Hepatocyte (in vitro differentiated cells): Measurements from ENCODE around the gene ASNSD1. TPM values are rescaled to one million over a fixed set of nuclear protein-coding genes. Genes with fewer than 3 reads are reported as not detected.
"Not testable (repeated sequence)": the region's sequence is repeated elsewhere in the genome, so short reads cannot be mapped to it uniquely, and the experiment has no call there.

Source experiments
- DNase-seq: peaks from one replicate; pipeline ENCODE4 v3.0.0-alpha.2; 2016; ENCODE audit warnings: low spot score
- H2AFZ ChIP-seq: fragments of 200-600 bp; sonication (generic); 2 replicates; pipeline ENCODE4 v1.6.0; 2016; ENCODE audit warnings: antibody characterized with exemption, mild to moderate bottlenecking
- H3K27ac ChIP-seq: fragments of 200-600 bp; sonication (generic); 2 replicates; pipeline ENCODE4 v1.5.1; 2016; ENCODE audit warnings: mild to moderate bottlenecking
- H3K27me3 ChIP-seq: fragments of 200-600 bp; sonication (generic); 2 replicates; pipeline ENCODE4 v1.6.1; 2016
- H3K36me3 ChIP-seq: fragments of 200-600 bp; sonication (generic); replicated peaks from 2 replicates; pipeline ENCODE4 v1.5.1; 2016; ENCODE audit warnings: low read depth; ENCODE audit not compliant: insufficient read depth
- H3K4me1 ChIP-seq: fragments of 200-600 bp; sonication (generic); 2 replicates; pipeline ENCODE4 v1.5.1; 2016; ENCODE audit warnings: mild to moderate bottlenecking, moderate library complexity; ENCODE audit not compliant: insufficient read depth
- H3K4me2 ChIP-seq: fragments of 200-600 bp; sonication (generic); 2 replicates; pipeline ENCODE4 v1.6.0; 2016
- H3K4me3 ChIP-seq: fragments of 200-600 bp; sonication (generic); 2 replicates; pipeline ENCODE4 v1.5.1; 2016; ENCODE audit warnings: mild to moderate bottlenecking
- H3K79me2 ChIP-seq: fragments of 200-600 bp; sonication (generic); 2 replicates; pipeline ENCODE4 v1.6.0; 2017; ENCODE audit warnings: mild to moderate bottlenecking
- H3K9me2 ChIP-seq: fragments of 200-600 bp; sonication (generic); replicated peaks from 2 replicates; pipeline ENCODE4 v1.6.0; 2017; ENCODE audit warnings: mild to moderate bottlenecking; ENCODE audit not compliant: insufficient read depth
- H3K9me3 ChIP-seq: fragments of 200-600 bp; sonication (generic); 2 replicates; pipeline ENCODE4 v1.5.1; 2016; ENCODE audit warnings: low read depth, mild to moderate bottlenecking
- H4K20me1 ChIP-seq: fragments of 200-600 bp; sonication (generic); 2 replicates; pipeline ENCODE4 v1.6.0; 2016; ENCODE audit warnings: mild to moderate bottlenecking; ENCODE audit not compliant: insufficient read depth, poor library complexity, severe bottlenecking
- EZH2 ChIP-seq: fragments of 200-600 bp; sonication (generic); IDR thresholded peaks from 2 replicates; pipeline ENCODE4 v1.6.1; 2016; ENCODE audit warnings: antibody characterized with exemption, mild to moderate bottlenecking, borderline replicate concordance
- EZH2phosphoT487 ChIP-seq: fragments of 200-600 bp; sonication (generic); IDR thresholded peaks from one replicate; pipeline ENCODE4 v1.6.1; 2018; ENCODE audit warnings: antibody characterized with exemption, mild to moderate bottlenecking, low read depth, moderate library complexity; ENCODE audit not compliant: unreplicated experiment, severe bottlenecking
- WGBS: methylation state at CpG from one replicate; pipeline ENCODE4 v1.1.6; 2016; ENCODE audit warnings: low lambda C conversion rate; ENCODE audit errors: missing lambda C conversion rate; 5-methylcytosine and 5-hydroxymethylcytosine counted together
- polyA plus RNA-seq: library from polyadenylated mRNA; unstranded; fragments of >200 nt; fragmentation: Nextera tagmentation; extraction: Ambion mirVana; gene quantifications from 2 replicates; pipeline ENCODE4 v1.2.1, GENCODE V29; 2016
- total RNA-seq: library from RNA; depleted of rRNA; stranded (reverse); fragments of >200 nt; gene quantifications from 2 replicates; pipeline ENCODE4 v1.2.3, GENCODE V29; 2014
- TF ChIP-seq, protein P1 (sequence below): fragments of 200-600 bp; sonication (generic); IDR thresholded peaks from 2 replicates; pipeline ENCODE4 v1.5.1; 2016; ENCODE audit warnings: antibody characterized with exemption, mild to moderate bottlenecking; ENCODE audit not compliant: poor library complexity

ASNSD1 gene
- total and polyA plus RNA-seq, 2 experiments from 2014 or later = 41.0 to 66.9 TPM

DNA sequence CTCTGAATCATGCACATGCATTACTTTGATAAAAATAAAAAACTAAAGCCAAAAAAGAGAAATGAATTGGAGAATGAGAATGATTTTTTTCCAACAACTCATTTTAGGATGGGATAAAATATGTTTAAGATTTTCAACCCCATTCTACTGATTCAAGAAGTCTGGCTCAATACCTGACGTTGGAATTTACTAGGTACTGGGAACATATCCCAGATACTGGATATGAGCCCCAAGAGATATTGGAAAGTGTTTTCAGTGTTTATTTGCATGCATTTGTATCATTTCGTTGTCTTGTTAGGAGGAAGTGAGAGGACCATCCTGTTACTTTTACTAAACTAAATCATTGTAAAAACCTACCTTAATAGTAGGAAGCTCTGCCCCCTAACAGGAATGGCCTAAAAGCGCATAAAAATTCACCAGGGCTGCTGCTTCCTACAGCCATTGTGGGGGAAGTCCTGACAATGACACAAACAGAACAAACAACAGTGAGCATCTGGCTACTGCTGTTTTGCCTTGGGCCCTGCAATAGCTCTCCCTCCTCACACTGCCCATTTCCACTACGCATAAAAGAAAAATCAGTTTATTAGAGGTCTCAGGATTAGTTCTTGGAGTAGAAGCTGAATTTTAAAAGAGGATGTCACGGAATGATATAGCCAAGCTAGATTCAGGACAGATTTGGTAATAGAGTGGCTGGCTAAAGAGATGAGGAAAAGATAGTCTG, 48.4 kb downstream of the ASNSD1 start:
- H4K20me1 ChIP-seq = no peaks in the 10 kb centered on the region
- H3K4me2 ChIP-seq = no peak overlapping the region
- H3K9me3 ChIP-seq = no peaks in the 10 kb centered on the region
- no peak overlapping the region for H3K4me3 ChIP-seq
- no peaks in the 10 kb centered on the region for H3K79me2 ChIP-seq
- no peaks in the 10 kb centered on the region for H3K27me3 ChIP-seq
- no peaks in the 10 kb centered on the region for H3K36me3 ChIP-seq
- 66% methylated on average over 5 of the region's 5 CpGs for WGBS
- H3K27ac ChIP-seq = no peak overlapping the region
- no peaks in the 10 kb centered on the region for H3K9me2 ChIP-seq
- peak; percentile 5 for DNase-seq
- H3K4me1 ChIP-seq = no peaks in the 10 kb centered on the region
- TF ChIP-seq, protein P1, sequence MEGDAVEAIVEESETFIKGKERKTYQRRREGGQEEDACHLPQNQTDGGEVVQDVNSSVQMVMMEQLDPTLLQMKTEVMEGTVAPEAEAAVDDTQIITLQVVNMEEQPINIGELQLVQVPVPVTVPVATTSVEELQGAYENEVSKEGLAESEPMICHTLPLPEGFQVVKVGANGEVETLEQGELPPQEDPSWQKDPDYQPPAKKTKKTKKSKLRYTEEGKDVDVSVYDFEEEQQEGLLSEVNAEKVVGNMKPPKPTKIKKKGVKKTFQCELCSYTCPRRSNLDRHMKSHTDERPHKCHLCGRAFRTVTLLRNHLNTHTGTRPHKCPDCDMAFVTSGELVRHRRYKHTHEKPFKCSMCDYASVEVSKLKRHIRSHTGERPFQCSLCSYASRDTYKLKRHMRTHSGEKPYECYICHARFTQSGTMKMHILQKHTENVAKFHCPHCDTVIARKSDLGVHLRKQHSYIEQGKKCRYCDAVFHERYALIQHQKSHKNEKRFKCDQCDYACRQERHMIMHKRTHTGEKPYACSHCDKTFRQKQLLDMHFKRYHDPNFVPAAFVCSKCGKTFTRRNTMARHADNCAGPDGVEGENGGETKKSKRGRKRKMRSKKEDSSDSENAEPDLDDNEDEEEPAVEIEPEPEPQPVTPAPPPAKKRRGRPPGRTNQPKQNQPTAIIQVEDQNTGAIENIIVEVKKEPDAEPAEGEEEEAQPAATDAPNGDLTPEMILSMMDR = no peak
- no peak for TF ChIP-seq EZH2
- no peak for TF ChIP-seq EZH2phosphoT487
- H2AFZ ChIP-seq = no peak overlapping the region

DNA sequence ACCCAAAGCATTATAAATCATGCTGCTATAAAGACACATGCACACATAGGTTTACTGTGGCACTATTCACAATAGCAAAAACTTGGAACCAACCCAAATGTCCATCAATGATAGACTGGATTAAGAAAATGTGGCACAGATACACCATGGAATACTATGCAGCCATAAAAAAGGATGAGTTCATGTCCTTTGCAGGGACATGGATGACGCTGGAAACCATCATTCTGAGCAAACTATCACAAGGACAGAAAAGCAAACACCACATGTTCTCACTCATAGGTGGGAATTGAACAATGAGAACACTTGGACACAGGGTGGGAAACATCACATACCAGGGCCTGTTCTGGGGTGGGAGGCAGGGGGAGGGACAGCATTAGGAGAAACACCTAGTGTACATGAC, 56.3 kb downstream of the ASNSD1 start:
- not testable (repeated sequence) for H3K9me2 ChIP-seq, H3K4me3 ChIP-seq, DNase-seq, H3K4me2 ChIP-seq, H3K27me3 ChIP-seq, H2AFZ ChIP-seq, H3K9me3 ChIP-seq, H4K20me1 ChIP-seq, H3K4me1 ChIP-seq, H3K27ac ChIP-seq, H3K79me2 ChIP-seq, H3K36me3 ChIP-seq
- 88% methylated on average over 1 of the region's 1 CpG for WGBS

DNA sequence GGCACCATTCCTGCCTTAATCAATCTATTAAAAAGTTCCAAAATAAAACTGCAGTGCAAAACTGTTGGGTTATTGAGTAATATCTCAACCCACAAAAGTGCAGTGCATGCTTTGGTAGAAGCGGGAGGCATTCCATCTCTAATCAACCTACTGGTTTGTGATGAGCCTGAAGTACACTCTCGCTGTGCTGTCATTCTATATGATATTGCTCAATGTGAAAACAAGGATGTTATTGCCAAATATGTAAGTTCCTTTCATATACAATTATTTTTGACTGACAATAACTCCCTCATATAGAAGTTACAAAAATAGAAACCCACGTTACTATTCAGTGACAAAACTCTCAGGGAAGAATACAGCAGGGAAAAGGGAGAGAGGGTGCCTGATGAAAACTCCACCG, 58.3 kb downstream of the ASNSD1 start:
- DNase-seq = no peak
- no peak overlapping the region for H3K4me2 ChIP-seq
- H3K79me2 ChIP-seq = no peaks in the 10 kb centered on the region
- 97% methylated on average over 4 of the region's 4 CpGs for WGBS
- no peaks in the 10 kb centered on the region for H4K20me1 ChIP-seq
- no peaks in the 10 kb centered on the region for H3K36me3 ChIP-seq
- H3K27me3 ChIP-seq = no peaks in the 10 kb centered on the region
- TF ChIP-seq EZH2 (no peak), EZH2phosphoT487 (no peak)
- TF ChIP-seq, protein P1 = no peak
- H3K4me3 ChIP-seq = no peak overlapping the region
- no peak overlapping the region for H3K27ac ChIP-seq
- H2AFZ ChIP-seq = no peak overlapping the region
- no peaks in the 10 kb centered on the region for H3K4me1 ChIP-seq
- no peaks in the 10 kb centered on the region for H3K9me3 ChIP-seq
- no peaks in the 10 kb centered on the region for H3K9me2 ChIP-seq

Other genes starting within 250 kb of the ASNSD1 start
- 38.7 and 45.3 TPM in 2 replicates for gene WDR75, start 220.0 kb upstream of the ASNSD1 start, total RNA-seq
- 20.1 and 21.0 TPM in 2 replicates for gene WDR75, start 220.0 kb upstream of the ASNSD1 start, polyA plus RNA-seq
- 225 and 261 TPM in 2 replicates for gene SLC40A1, start 80.7 kb upstream of the ASNSD1 start, total RNA-seq
- gene SLC40A1, start 80.7 kb upstream of the ASNSD1 start, polyA plus RNA-seq = 153 and 186 TPM in 2 replicates
- gene ANKAR, start 13.2 kb downstream of the ASNSD1 start, total RNA-seq = 3.1 and 4.0 TPM in 2 replicates
- gene ANKAR, start 13.2 kb downstream of the ASNSD1 start, polyA plus RNA-seq = 4.6 and 5.3 TPM in 2 replicates
- 9.2 and 10.2 TPM in 2 replicates for gene OSGEPL1, start 101.3 kb downstream of the ASNSD1 start, total RNA-seq
- gene OSGEPL1, start 101.3 kb downstream of the ASNSD1 start, polyA plus RNA-seq = 6.7 and 8.3 TPM in 2 replicates
- 69.9 and 77.6 TPM in 2 replicates for gene ORMDL1, start 122.9 kb downstream of the ASNSD1 start, total RNA-seq
- gene ORMDL1, start 122.9 kb downstream of the ASNSD1 start, polyA plus RNA-seq = 92.6 and 102 TPM in 2 replicates
- gene PMS1, start 123.0 kb downstream of the ASNSD1 start, total RNA-seq = 14.6 and 21.2 TPM in 2 replicates
- gene PMS1, start 123.0 kb downstream of the ASNSD1 start, polyA plus RNA-seq = 13.1 and 16.0 TPM in 2 replicates